GM21390 (cell line): Measurements from ENCODE around the gene FOXG1.

Experiments used
- ATAC-seq: cut with Tn5 transposase; IDR thresholded peaks from one replicate; pipeline ENCODE4 v1.9.1; 2021; ENCODE audit not compliant: unreplicated experiment

The FOXG1 gene

GRCh38 chr14:28774764-28775735 is 8.5 kb downstream of the FOXG1 start:
- no peak for ATAC-seq

DNA sequence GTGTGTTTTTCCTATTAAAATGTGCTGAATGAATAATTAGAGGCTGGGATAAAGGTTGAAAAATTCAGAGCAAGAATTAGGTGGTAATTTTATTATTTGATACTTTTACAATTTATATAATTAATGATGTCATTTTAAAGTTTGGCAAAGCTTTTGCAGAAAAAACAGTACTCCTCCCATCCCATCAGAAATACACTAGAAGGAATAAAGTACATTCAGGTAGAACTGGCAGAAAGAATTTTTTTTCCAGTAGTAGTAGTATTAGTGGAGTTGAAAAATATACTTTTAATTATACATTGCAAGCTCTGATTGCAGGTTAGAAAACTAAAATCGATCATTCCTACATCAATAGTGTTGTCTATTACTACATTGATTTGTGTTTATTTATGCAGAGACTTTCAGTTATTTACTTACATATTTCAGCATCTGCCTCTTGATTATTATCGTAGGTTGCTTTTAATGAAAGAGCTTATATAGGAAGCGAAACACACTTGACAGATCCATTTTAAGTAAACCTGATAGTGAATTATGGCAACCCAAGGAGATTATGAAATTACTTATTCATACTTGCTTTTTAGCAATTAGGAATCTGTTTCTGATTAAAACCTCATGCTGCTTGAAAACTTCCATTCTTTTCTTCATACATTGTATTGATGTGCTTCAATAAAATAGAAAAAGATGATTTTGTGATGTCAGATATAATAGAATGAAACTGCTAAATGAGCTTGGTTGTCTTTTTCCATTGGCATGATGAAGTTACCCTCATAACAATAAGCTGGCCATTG is 10.1 kb downstream of the FOXG1 start:
- no peak for ATAC-seq

- ATAC-seq, result no peak
Measured at GRCh38 chr14:28777471-28778137, 11.0 kb downstream of the FOXG1 start.

DNA sequence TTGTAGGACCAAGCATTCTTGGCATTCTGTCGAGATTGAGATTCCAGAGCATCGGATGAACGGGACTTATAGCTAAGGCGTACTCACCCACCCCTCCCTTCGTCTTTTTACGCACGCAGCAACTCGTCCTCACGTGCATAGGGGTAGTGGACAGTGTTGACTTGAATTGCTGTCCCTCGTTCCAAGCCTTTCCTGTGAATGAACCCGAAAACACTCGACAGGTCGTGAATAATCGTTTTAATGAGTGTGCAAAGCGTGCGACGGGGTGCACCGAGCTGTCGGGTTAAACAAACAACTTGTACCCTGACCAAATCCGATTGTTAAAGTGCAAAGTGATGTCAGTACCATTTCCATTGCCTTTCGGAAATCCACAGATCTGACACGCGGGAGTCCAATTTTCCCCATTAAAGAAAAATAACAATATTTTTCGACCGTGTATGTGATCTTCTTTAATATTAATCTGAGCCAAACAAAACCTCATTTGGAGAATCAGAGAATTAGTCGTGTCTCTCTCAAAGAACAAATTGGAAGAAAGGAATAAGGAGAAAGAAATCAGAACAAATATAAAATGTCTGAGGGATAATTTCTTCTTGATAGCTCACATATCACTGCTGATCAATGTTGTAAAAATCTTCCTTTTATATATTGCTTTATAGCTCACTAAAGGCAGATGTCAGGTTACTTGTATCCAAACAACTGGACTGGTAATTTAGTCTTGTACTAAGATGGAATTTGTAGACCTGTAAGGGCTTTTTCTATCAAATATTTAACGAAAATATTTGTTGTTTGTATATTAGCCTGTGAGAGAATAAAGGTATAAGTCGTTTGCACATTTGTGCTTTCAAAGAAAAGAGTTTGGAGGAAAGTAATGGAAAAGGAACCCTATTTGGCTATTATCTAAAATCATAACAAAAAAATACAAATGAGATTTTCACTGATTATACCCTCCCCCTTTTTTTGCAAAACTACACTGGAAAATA is 11.8 kb downstream of the FOXG1 start:
- no peak for ATAC-seq

GRCh38 chr14:28779456-28779855 is 12.9 kb downstream of the FOXG1 start:
- ATAC-seq, result no peak

- ATAC-seq, result no peak
Measured at GRCh38 chr14:28780843-28781820, 14.5 kb downstream of the FOXG1 start.

- ATAC-seq, result no peak
Measured at GRCh38 chr14:28782301-28782700, 15.7 kb downstream of the FOXG1 start.

- ATAC-seq, result no peak
Measured at GRCh38 chr14:28783664-28784063, 17.1 kb downstream of the FOXG1 start.

DNA sequence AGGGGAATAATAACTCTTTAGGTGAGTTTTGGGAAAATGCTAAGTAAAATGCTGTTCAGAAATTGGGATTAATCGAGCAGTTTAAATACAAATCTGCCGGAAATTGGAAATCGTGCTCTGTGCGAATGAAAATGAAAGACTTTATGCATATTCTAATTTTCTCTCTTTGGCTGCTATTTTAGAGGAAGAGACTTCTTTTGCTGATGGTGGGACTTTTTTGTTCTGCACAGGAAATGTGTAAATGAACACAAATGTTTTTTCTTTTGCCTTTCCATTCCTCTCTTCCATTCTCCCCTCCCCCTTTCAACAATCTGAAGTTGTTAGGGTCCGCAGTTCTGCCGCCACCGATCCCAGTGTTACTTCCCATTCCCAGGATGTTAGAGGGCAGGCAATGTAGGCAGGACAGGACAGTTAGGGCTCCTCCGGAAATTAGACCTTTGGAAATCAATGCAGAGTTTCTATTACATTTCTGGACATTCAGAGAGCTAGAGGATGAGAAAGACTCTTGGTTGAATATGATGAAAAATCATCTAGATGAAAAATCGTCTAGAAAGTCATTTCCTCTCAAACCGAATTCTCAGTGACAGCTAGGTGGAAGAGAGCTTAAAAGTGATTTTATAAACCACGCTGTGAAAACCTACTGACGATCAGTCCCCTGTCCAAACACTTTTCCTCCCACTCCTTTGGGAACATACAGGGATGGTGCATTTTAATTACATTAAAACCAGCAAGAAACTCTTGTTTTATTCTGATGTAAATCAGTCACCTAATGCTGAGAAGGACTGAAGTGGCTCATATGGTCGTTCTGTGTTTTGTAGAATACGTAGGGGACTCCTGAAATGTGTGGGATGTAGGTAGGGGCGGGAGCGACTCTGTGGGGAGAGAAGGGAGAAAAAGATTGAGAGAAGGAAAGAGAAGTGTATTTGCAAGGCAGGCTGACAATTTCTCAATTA is 17.8 kb downstream of the FOXG1 start:
- ATAC-seq, result no peak

GRCh38 chr14:28785096-28785952 is 18.7 kb downstream of the FOXG1 start:
- no peak for ATAC-seq

DNA sequence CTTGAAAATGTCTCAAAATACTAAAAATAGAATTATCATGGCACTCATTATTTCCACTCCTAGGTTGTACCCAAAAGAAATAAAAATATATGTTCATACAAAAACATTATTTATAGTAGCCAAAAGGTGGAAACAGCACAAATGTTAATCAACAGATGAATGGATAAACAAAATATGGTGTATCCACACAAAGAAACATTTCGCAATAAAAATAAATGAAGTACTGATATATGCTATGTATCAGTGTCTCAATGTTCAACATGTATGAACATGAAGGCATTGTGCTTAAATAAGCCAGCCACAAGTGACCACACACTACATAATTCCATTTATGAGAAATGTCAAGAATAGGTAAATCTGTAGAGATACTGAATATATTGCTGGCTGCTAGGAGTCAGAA is 40.9 kb downstream of the FOXG1 start:
- no peak for ATAC-seq

GRCh38 chr14:28813810-28814209 is 47.2 kb downstream of the FOXG1 start:
- no peak for ATAC-seq
